ENCODE data around the gene NUP210L.

NUP210L gene

GRCh38 chr1:154154534-154155191 lies at the start of gene NUP210L:
TSS of gene NUP210L (minus strand) at chr1:154155073.
- H3K4me3 ChIP-seq (ENCODE audit: low read depth, low read length) = no peak within 1 kb of the TSS
- DNase-seq (ENCODE audit: low read depth, low spot score) = no peak
- ChIA-PET CTCF (no interaction called here), POLR2A (no interaction called here)
- TF ChIP-seq CTCF (IDR thresholded peaks at IDR 0.05; ENCODE audit: insufficient read depth, low read length, missing control alignments) = no peak

GRCh38 chr1:154199563-154199879 lies 44.6 kb upstream of the NUP210L start:
- no peak for DNase-seq (ENCODE audit: low read depth, low spot score)
- ChIA-PET CTCF (interaction anchor here (0.6 to 3.8 kb wide), 23 partner anchors 8 to 269 kb away, joined by 3 to 30 read pairs (median 4); partner anchors contain the start of genes ATP8B2, HAX1 and UBAP2L), POLR2A (interaction anchor here (0.6 kb wide), 1 partner anchor 204 kb away, joined by 3 read pairs; no protein-coding TSS in a partner anchor)
- no peak overlapping the region for H3K4me3 ChIP-seq (ENCODE audit: low read depth, low read length)
- TF ChIP-seq CTCF (IDR thresholded peaks at IDR 0.05; ENCODE audit: insufficient read depth, low read length, missing control alignments) = peak; percentile 8

DNA sequence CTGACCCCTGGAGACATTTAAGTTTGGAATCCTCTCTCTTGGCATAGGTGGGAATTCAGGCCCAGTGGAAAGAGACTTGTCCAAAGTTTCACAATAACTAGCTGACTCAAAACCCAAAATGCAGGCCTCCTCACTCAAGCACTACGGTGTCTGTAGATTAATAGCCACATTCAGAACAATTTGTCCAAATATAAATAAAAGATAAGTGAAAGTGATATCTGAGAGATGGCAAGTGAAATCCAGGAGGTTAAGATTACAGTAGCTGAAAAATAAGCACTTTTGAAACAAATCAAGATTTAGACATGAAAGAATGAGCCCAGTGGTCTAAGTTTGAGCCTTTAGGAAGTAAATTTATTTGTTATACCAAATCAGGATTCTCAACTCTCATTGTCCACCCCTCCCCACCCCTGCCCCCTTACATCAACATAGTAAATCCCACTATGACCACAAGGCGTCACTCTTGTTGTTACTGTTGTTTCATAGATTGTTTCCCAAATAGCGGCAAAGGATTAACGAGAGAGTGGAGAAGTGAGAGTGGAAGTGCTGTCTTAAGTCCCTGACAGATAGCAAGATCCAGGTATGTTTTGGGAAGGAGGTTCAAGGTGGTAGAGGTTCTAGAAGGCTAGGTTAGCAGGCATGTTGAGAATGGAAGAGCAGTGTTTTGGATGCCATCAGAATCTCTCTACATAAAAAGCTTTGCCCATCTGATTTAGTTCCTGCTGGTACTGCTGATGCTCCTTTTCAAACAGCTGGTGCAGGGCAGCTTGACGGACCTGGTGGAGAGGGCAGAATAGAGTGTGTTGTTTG lies 44.1 kb upstream of the NUP210L start:
- DNase-seq (ENCODE audit: low read depth, low spot score) = no peak
- ChIA-PET POLR2A (interaction anchor here (0.6 kb wide), 1 partner anchor 204 kb away, joined by 3 read pairs; no protein-coding TSS in a partner anchor), CTCF (interaction anchor here (0.6 to 3.8 kb wide), 26 partner anchors 8 to 269 kb away, joined by 3 to 30 read pairs (median 4); partner anchors contain the start of genes ATP8B2, HAX1 and UBAP2L)
- peak; percentile 51 for TF ChIP-seq CTCF (IDR thresholded peaks at IDR 0.05; ENCODE audit: insufficient read depth, low read length, missing control alignments)
- no peak overlapping the region for H3K4me3 ChIP-seq (ENCODE audit: low read depth, low read length)

GRCh38 chr1:154193821-154194220 lies 38.9 kb upstream of the NUP210L start:
- POLR2A ChIA-PET = no interaction called here
- CTCF ChIA-PET = interaction anchor here (0.8 to 2.3 kb wide), 4 partner anchors 13 to 142 kb away, joined by 3 to 6 read pairs (median 3); no protein-coding TSS in a partner anchor
- TF ChIP-seq CTCF (IDR thresholded peaks at IDR 0.05; ENCODE audit: insufficient read depth, low read length, missing control alignments) = no peak
- H3K4me3 ChIP-seq (ENCODE audit: low read depth, low read length) = no peak overlapping the region
- DNase-seq (ENCODE audit: low read depth, low spot score) = no peak

GRCh38 chr1:154192476-154192875 lies 37.6 kb upstream of the NUP210L start:
- ChIA-PET POLR2A (no interaction called here), CTCF (interaction anchor here (1.4 kb wide), 1 partner anchor 11 kb away, joined by 3 read pairs; no protein-coding TSS in a partner anchor)
- DNase-seq (ENCODE audit: low read depth, low spot score) = no peak
- no peak overlapping the region for H3K4me3 ChIP-seq (ENCODE audit: low read depth, low read length)
- TF ChIP-seq CTCF (IDR thresholded peaks at IDR 0.05; ENCODE audit: insufficient read depth, low read length, missing control alignments) = no peak

- DNase-seq (ENCODE audit: low read depth, low spot score) = no peak
- ChIA-PET CTCF (interaction anchor here (1.4 kb wide), 1 partner anchor 11 kb away, joined by 3 read pairs; no protein-coding TSS in a partner anchor), POLR2A (no interaction called here)
- no peak for TF ChIP-seq CTCF (IDR thresholded peaks at IDR 0.05; ENCODE audit: insufficient read depth, low read length, missing control alignments)
- no peak within 1 kb of the TSS for H3K4me3 ChIP-seq (ENCODE audit: low read depth, low read length)
Measured at GRCh38 chr1:154191990-154192461, 37.2 kb upstream of the NUP210L start, which contains the start of gene TPM3. TSS of gene TPM3 (minus strand) at chr1:154192100. CDS start at chr1:154192018, 82 bp downstream.
